ENCODE measurements around the gene USP10.

USP10 gene, protein sequence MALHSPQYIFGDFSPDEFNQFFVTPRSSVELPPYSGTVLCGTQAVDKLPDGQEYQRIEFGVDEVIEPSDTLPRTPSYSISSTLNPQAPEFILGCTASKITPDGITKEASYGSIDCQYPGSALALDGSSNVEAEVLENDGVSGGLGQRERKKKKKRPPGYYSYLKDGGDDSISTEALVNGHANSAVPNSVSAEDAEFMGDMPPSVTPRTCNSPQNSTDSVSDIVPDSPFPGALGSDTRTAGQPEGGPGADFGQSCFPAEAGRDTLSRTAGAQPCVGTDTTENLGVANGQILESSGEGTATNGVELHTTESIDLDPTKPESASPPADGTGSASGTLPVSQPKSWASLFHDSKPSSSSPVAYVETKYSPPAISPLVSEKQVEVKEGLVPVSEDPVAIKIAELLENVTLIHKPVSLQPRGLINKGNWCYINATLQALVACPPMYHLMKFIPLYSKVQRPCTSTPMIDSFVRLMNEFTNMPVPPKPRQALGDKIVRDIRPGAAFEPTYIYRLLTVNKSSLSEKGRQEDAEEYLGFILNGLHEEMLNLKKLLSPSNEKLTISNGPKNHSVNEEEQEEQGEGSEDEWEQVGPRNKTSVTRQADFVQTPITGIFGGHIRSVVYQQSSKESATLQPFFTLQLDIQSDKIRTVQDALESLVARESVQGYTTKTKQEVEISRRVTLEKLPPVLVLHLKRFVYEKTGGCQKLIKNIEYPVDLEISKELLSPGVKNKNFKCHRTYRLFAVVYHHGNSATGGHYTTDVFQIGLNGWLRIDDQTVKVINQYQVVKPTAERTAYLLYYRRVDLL

DNA sequence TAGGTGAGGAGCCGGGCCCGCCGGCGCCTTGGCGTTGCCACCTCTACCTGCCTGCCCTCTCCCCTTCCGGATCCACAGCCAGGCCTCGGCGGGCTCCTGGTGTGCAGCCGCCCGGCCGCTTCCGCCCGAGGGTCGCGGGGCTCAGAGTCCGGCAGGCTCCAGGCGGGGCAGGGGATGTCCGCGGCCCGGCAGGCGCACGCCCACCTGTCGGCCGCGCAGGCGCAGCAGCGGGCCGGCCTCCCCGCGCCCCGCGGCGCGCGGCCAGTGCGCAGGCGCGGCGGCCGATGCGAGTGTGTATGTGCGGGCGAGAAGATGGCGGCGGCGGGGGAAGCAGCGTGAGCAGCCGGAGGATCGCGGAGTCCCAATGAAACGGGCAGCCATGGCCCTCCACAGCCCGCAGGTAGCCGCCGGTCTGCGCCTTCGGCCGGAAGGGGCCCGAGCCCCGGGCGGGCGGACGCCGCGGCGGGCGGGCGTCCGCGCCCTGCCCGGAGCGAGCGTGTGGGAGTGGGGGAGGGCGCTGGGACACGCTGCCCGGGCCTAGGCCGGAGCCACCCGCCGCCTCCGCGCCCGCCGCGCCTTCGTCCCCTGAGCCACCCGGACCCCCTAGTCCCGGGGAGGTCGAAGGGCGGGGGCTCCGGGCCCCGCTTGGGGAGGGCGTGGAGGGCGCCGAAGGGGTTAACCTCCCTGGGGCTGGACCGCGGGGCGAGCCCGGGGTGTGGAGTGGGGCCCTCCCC, at the start of gene USP10:
USP10 (plus strand) TSS at position 289 of the 734 bp plus-strand sequence; CDS start at position 380, 91 bp downstream.
- DNase-seq, result peak; percentile 85

DNA sequence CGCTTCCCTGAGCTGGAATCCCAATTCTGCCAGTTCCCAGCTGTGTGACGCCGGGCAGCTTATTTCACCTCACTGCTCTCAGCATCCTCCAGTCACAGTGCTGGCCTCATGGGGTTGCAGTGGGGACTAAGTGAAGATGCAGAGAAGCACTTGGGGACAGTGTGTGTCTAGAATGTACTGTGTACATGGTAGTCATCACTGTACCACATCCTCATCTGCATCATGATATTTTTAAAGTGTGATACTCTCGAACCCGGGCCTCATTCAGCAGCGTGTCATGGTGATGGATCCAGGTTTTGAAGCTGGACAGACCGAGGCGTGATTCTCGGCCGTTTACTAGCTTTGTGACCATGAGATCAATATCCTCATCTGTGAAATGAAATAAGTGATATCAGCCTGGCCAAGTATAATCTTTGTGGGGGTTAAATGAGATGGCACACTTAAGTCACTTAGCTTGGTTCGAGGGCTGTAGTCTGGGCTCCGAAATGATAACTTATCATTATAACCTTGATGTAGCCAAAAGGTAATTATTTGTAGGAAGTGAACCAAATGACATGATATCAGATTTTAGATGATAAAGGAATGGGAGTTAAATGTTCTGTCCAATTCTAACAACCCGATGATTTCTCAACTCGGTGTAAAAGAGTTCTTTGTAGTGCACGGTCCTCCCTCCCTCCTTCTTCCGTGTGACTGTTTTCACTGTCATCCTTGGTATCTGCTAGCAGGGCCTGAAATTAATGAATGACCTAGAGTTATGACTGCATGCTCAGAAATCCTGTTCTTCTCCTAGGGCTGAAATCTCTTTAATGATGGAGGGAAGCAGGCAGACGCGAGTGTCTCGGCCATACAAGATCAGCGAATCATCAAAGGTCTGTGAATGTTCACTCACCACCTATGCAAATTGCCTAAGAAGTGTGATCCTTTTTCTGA, 49.5 kb upstream of the USP10 start:
- DNase-seq, result no peak

DNA sequence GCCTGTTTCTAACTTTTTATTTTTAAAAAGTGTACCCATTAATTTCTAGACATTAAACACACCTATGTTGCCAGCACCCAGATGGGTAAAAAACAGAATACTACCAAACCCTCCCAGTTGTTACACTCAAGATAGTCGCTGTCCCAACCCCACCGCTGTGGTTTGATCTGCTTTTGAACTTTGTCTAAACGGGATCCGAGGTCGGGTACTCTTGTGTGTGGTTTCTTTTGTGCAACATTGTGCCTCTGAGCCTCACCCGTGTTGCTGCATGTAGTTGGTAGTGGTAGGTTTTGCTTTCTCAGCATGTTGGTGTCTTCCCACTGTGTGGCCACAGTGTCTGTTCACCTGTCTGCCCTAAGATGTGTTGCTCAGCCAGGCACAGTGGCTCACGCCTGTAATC, 47.2 kb upstream of the USP10 start:
- DNase-seq, result peak; percentile 20

DNA sequence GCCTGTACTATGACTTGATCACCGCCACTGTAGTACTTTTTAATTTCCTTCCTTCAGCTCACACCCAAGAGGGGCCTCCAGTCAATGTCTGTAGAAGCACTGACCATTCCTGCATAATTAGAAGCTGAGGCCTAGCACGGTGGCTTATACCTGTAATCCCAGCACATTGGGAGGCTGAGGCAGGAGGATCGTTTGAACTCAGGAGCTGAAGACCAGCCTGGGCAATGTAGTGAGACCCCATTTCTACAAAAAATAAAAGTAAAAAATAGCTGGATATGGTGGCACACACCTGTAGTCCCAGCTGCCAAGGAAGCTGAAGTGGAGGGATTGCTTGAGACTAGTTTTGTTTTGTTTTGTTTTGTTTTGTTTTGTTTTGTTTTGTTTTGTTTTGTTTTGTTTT, 45.6 kb upstream of the USP10 start:
- DNase-seq, result no peak

DNA sequence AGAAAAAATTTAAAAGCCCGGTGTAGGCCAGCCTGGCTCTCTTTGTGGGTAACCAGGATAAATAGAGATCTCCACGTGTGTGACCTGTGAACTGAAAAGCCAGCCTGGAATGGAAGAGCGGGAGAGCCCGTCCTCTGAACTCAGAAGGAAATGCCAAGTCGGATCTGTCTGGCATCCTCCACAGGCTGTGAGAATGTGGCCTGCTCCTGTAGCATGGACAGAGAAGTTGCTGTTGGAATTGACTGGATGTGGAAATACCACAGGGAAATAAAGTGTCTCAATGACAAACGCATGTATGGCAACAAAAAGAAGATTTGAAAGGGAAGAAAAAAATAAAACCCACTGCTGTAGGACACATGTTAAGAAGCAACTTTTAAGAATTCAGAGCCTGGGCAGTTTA, 44.8 kb upstream of the USP10 start:
- DNase-seq, result no peak

DNA sequence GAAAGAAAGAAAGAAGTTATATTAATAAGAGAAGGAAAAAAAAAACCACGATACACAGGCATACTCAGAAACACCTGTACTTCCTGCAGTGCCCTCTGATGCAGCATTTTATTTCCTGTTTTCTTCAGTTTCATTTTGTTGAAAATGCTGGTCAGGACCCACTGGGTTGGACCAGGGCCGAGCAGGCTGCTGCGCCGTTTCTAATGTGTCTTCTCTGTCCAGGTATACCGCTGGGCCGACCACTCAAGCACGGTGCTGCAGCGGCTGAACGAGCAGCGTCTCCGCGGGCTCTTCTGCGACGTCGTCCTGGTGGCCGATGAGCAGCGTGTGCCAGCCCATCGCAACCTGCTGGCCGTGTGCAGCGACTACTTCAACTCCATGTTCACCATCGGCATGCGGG, 43.2 kb upstream of the USP10 start:
- DNase-seq, result no peak

DNA sequence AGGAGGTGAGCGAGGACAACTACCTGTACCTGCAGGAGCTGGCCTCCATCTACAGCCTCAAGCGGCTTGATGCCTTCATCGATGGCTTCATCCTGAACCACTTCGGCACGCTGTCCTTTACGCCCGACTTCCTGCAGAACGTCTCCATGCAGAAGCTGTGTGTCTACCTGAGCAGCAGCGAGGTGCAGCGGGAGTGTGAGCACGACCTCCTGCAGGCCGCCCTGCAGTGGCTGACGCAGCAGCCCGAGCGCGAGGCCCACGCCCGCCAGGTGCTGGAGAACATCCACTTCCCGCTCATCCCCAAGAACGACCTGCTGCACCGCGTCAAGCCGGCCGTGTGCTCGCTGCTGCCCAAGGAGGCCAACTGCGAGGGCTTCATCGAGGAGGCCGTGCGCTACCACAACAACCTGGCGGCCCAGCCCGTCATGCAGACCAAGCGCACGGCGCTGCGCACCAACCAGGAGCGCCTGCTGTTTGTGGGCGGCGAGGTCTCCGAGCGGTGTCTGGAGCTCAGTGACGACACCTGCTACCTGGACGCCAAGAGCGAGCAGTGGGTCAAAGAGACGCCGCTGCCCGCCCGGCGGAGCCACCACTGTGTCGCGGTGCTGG, 42.5 kb upstream of the USP10 start:
- no peak for DNase-seq

DNA sequence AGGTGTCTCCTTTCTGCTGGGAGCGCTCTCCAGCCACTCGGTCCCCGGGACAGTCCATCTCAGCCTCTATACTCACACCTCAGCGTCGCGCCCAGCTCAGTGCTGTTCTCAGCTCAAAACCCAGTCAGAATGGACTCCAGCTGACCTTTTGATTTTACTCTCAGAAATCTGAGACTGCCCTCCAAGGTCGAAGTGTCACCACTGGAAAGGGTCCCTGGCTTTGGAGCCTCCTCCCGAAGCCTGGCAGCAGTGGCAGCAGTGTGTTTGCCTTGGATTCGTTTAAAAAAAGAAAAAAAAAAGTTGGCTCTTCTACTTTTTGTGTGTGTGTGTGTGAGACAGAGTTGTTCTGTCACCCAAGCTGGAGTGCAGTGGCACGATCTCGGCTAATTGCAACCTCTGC, 41.1 kb upstream of the USP10 start:
- DNase-seq, result no peak

DNA sequence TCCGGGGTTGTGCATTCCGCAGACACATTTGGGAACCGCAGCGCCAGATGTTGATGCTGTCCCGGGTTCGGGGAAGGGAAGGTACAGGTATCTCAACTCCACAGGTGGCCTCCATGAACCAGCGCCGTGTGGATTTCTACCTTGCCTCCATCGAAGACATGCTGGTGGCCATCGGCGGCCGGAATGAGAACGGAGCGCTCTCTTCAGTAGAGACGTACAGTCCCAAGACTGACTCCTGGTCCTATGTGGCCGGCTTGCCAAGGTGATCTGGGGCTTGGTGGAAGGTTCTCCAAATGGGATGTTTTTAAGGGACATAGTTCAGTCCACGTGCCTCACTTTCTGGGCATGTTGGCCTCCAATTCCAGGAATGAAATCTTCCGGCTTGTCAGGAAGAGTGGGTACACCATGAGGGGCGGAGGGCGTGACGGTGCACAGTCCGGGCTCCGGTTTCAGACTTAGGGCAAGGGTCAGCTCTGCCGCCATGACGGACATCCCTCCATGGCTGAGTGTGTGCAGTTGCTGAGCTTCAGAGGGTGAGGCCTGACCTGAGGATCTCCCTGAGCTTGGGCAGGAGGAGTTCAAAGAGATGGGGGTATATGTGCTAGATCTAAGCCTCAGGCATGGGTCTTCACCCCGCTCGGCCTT, 40.0 kb upstream of the USP10 start:
- DNase-seq, result no peak

DNA sequence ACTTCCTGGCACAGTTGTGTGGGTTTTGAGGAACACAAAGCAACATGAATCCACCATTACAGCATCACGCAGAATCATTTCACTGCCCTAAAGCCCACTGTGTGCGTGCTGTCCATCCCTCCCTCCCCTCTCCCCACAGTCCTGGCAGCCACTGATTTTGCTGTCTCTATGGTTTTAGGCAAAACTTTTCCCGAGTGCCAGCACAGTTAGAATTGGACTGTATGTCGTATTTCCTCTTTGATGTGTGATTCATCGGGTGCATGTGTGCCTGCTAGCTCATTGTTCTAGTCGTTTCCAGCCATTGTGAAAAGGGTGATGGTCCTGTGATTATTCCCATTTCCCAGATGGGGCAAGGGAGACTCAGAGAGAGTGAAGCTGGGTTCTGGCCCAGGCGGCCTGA, 38.8 kb upstream of the USP10 start:
- no peak for DNase-seq

DNA sequence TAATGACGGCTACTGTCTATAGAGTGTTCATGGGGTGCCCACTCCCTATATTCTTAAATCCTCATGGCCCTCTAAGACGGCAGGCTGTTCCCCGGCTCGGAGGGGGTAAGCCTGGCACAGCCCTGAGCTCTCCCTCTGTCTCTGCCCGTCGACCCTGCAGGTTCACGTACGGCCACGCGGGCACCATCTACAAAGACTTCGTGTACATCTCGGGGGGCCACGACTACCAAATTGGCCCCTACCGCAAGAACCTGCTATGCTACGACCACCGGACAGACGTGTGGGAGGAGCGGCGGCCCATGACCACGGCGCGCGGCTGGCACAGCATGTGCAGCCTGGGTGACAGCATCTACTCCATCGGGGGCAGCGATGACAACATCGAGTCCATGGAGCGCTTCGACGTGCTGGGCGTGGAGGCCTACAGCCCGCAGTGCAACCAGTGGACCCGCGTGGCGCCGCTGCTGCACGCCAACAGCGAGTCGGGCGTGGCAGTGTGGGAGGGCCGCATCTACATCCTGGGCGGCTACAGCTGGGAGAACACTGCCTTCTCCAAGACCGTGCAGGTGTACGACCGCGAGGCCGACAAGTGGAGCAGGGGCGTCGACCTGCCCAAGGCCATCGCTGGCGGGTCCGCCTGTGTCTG, 38.3 kb upstream of the USP10 start:
- DNase-seq, result no peak

DNA sequence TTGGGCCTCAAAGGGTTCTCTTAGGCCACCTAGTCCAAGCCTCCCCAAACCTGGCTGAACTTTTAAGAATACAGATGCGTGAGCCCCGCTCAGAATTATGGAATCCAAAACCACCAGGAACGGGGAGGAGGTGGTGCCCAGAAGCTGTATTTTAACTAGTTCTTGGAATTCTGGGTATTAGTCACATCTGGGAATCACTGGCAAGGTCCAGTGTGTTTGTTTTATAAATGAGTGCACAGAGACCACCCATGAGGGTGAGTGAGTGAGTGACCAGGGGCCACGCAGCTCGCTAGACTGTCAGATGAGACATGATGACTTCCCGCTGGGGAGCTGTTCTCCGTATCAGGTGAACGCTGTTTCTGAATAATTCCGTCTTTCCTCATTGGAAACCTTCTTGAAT, 37.3 kb upstream of the USP10 start:
- no peak for DNase-seq

DNA sequence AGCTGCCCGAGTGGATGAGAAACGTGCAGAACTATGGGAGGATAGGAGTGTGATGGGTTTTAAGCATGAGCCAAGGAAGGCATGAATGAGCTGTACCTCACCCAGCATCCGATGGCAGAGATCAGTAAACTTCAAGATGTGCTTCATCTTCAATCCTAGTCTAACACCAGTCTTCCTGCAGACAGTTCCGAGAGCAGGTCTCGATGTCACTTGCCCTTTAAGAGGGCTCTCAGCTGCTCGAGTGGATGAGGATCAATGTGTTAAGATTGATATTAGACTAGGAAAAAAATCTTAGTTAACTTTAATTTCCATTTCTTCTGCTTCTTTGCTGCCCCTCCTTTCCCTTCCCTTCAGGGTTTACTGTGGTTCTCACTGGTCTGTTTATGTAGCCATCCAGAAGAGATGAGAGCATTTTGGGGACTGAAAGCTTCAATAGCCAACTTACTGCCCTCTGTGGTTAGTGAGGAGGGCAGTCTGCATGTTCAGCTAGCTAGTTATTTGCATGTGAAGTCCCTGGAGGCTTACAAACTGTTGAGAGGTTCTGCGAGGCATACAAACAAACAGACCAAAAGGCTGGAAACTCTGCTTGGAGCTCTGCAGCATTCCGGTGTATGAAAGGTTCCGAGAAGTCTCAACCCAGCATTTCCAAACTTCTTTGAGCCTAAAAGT, 36.2 kb upstream of the USP10 start:
- DNase-seq, result no peak

DNA sequence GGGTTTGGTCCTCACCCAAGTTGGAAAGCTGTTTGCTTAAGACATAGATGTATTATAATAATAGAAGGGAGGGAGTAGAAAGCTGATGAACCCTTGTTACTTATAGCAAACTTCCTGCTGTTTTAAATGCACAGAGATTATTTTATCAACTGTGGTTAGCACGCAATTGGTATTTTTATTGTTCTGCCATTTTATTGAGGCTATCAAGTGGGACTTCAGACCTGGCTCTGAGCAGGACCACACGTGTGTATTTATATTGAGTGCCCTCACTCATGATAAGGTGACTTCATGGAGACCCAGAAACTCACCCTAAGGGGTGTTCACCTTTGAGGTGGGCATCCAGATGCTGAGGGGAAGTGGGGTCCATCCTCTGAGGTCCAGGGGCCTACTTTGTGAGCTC, 34.4 kb upstream of the USP10 start:
- DNase-seq, result no peak

DNA sequence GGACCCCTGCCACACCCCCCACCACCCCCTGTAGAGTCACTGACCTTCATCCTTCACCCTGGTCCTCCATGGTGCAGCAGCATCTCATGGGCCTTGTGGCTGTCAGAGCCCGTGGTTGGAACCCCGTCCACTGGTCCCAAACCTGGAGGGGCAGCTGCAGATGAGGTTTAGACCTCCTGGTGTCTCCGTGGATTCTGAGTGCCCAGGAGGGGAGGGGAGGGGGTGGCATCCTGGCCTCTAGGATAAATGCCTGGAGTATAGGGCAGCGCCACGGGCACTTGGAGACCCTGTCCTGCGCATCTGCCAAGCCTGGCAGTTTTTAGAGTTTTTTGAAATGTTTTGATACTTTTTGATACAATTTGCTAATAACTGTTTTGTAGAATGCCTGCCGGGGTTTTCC, 34.0 kb upstream of the USP10 start:
- no peak for DNase-seq

DNA sequence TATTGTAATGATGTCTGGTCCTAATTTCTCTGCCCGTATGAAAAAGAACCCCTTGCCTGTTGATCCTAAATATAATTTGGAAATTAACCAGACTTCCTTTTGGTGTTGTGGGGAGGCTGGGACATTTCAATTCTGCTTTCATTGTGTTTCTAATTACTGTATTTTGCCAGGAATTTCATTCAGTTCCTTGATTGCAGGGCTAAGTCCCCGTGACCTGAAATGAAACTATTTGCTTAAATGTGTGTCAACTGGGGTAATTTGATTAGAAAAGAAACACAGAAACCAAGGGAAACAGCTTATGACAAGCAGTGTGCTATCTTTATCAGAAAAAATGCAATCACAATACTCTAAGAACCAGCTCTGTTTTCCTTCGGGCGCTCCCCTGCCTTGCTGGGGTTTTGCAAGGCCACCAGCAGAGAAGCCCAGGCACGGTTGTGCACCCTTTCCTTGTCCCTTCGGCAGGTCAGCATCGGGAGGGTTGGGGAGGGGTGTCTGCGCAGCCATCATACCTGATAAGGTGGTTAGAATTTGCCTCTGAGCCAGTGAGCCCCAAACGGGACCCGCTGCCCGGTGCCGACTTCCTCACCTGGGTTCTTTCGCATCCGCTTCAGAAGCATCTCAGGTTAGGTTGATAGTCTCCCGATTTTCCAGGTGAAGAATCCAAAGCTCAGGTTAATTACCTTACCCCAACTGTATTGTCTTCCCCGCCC, 32.0 kb upstream of the USP10 start:
- DNase-seq, result no peak

DNA sequence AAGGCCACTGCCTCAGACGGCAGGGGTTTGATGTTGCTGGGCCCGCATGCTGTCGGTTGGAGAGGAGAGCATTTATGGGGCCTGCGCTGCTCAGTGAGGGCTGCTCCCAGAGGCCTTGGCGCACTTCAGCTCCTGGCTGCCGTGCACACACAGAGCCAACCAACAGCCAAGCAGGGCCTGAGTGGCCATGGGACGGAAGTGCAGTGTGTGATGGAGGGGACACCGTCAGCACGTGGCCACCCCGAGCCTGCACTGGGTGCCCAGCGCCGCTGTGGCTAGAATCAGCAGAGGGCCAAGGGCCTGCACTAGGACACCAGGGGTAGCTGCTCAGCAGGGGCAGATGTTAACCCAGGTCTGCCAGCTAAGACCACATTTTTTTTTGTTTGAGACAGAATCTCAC, 29.7 kb upstream of the USP10 start:
- DNase-seq, result no peak

DNA sequence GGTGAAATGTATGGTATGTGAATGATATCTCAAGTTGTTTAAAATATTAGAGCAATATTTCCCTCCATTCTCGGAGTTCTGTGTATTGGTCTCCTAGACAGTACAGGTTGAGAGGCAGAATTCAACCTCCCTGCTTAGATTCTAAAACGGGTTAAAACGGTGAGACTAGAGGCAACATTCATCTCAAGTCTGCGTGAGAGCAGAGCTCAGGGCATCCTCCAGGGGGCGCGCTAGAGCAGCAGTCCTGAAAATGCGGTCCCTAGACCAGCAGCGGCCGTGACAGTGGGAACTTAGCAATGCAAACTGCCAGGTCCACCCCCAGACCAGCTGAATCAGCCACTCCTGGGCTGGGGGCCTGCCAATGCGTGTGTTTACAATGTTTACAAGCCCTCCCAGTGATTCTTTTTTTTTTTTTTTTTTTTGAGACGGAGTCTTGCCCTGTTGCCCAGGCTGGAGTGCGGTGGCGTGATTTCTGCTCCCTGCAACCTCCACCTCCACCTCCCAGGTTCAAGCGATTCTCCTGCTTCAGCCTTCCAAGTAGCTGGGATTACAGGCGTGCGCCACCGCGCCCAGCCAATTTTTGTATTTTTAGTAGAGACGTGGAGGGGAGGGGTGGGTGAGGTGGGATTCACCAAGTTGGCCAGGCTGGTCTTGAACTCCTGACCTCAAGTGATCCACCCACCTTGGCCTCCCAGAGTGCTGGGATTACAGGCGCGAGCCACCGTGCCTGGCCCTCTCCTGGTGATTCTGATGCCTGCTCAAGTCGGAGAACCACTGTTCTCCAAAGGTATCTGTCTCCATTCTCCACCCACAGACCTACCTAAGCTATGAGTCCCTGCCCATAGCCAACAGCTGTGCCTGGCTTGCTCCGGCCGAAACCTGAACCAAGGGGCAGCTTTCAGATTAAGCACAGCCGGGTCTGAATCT, 27.3 kb upstream of the USP10 start:
- peak; percentile 89 for DNase-seq

DNA sequence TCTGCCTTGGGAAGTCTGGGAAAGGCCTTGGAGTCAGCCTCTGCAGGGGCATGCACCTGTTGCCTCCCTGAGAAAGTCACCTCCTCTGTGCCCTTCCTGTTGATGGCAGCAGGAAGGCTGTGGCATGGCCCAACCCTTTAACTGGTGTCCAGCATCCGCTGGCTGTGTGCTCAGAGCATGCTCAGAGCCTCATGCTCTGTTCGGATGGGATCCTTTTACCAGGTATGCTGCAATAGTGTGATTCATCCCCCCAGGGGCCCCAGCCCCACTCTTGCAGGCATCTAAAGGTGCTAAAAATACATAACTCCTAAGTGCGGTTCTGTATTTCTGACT, 26.6 kb upstream of the USP10 start:
- no peak for DNase-seq

Data from activated CD4-positive, alpha-beta T cell treated with anti-CD3 and anti-CD28 coated beads for 48 hours (primary cell).